Brain microvascular endothelial cell (primary cell): ENCODE results near the gene SHCBP1L.

Experiments used
- DNase-seq: peaks from one replicate; pipeline ENCODE4 v3.0.0-alpha.2; 2020
- H3K27ac ChIP-seq: fragments of 250-450 bp; sonication (Bioruptor Pico); 2 replicates; pipeline ENCODE4 v1.5.1; 2020; ENCODE audit warnings: mild to moderate bottlenecking, moderate library complexity
- H3K27me3 ChIP-seq: fragments of 250-450 bp; sonication (Bioruptor Pico); replicated peaks from 2 replicates; pipeline ENCODE4 v1.5.1; 2020; ENCODE audit warnings: mild to moderate bottlenecking
- H3K36me3 ChIP-seq: fragments of 250-450 bp; sonication (Bioruptor Pico); replicated peaks from 2 replicates; pipeline ENCODE4 v1.5.1; 2020; ENCODE audit warnings: mild to moderate bottlenecking
- H3K4me3 ChIP-seq: 2 replicates; pipeline ENCODE4 v1.5.1; 2011; ENCODE audit warnings: low read depth, mild to moderate bottlenecking, control low read depth, low read length, moderate library complexity
- in situ Hi-C: cut with HindIII; loops from 2 replicates; pipeline ENCODE4 v1.10.0; 2017; ENCODE audit warnings: low sequenced_read_pairs, low pct_ligation_motif_present
- TF ChIP-seq, protein P1 (sequence below): IDR thresholded peaks from 2 replicates; pipeline ENCODE4 v1.5.1; 2011; ENCODE audit warnings: low read depth, mild to moderate bottlenecking, moderate library complexity, low read length, control low read depth, inconsistent platforms; ENCODE audit errors: missing control alignments

The SHCBP1L gene

DNA sequence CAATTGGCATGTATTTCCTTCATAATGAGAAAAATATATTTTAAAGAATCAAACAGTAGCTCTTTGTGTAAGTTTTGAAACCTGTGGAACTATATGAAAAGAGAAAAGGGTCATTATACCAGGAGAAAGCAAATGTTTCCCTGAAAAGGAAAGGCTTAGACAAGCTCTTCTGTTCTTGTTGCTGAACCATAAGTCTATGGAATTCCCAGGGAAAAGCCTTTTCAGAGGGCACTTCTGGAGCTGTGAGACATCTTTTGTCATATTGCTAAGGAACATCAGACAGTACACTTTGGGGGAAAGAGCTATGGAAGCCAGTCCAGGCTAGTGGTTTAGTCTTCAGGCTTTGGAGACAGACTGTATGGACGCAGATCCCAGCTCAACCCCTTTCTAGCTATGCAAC, 12.1 kb upstream of the SHCBP1L start:
- Histone ChIP-seq H3K27me3 (no peaks in the 10 kb centered on the region), H3K27ac (no peak overlapping the region), H3K4me3 (no peak overlapping the region), H3K36me3 (no peaks in the 10 kb centered on the region)
- DNase-seq: no peak
- TF ChIP-seq, protein P1, sequence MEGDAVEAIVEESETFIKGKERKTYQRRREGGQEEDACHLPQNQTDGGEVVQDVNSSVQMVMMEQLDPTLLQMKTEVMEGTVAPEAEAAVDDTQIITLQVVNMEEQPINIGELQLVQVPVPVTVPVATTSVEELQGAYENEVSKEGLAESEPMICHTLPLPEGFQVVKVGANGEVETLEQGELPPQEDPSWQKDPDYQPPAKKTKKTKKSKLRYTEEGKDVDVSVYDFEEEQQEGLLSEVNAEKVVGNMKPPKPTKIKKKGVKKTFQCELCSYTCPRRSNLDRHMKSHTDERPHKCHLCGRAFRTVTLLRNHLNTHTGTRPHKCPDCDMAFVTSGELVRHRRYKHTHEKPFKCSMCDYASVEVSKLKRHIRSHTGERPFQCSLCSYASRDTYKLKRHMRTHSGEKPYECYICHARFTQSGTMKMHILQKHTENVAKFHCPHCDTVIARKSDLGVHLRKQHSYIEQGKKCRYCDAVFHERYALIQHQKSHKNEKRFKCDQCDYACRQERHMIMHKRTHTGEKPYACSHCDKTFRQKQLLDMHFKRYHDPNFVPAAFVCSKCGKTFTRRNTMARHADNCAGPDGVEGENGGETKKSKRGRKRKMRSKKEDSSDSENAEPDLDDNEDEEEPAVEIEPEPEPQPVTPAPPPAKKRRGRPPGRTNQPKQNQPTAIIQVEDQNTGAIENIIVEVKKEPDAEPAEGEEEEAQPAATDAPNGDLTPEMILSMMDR: no peak
- in situ Hi-C loops: no loop called here

DNA sequence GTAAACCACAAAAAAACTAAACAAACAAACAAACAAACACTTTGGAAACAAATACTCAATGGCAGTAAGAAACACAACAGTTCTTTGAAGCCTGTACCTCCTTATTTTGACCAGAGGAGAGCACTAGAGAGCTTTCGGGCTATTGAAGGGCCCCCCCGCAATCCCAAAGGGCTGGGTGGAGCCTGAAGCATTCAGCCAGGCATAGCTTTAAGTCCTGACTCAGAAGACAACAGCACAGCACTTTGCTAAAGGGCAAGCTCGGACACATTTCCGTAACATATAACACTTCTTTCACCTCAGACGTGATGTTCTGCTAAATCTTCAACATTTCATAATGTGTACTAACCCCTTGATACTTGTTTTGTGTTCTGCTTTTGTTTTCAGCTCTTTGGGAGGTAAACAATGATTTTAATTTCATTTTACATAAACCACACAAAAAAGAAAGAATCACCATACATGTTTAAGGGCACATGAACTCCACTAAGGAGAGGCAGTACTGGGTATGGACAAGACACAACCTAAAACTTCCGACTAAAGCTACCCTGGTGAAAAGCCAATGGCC, 9.7 kb upstream of the SHCBP1L start:
- in situ Hi-C loops: no loop called here
- H3K36me3 ChIP-seq: no peaks in the 10 kb centered on the region
- TF ChIP-seq, protein P1: peak; percentile 90
- peak overlapping the region; percentile 76 for H3K27ac ChIP-seq
- H3K27me3 ChIP-seq: no peaks in the 10 kb centered on the region
- peak overlapping the region; percentile 2 for H3K4me3 ChIP-seq
- peak; percentile 83 for DNase-seq

DNA sequence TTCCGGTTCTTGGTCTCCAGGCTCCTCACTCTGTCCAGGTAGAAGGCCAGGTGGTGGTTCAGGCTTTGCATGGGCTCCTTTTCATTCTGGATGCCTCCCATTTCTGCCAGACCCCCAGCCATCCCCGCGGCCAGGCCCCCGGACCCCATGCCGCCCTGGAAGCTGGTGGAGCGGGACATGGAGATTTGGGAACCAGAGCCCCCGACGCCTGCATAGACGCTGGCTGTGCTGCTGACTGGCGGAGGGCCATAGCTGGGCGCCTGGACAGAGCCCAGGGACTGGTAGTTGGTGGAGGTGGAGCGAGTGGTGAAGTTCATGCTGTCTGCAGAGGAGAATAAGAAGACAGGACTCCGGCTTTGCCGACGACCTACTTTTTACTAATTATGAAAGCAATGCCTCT, 7.1 kb upstream of the SHCBP1L start:
- in situ Hi-C loops: no loop called here
- H3K27ac ChIP-seq: no peak overlapping the region
- H3K36me3 ChIP-seq: no peaks in the 10 kb centered on the region
- no peak overlapping the region for H3K4me3 ChIP-seq
- no peak for DNase-seq
- no peaks in the 10 kb centered on the region for H3K27me3 ChIP-seq
- TF ChIP-seq, protein P1: no peak

DNA sequence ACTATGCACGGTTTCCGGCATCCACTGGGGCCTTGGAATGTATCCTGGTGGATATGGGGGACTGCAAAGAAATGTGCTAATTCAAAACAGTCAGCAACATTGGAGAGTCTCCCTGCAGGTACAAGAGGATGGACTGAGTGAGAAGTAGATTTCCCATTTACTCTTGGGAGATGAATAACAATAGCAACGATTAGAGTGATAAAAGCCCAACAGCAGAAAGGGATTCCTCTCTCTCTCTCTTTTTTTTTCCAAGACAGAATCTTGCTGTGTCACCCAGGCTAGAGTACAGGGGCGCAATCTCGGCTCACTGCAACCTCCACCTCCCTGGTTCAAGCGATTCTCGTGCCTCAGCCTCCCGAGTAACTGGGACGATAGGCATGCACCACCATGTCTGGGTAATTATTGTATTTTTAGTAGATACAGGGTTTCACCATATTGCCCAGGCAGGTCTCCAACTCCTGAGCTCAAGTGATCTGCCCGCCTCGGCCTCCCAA, 5.0 kb upstream of the SHCBP1L start:
- Histone ChIP-seq H3K4me3 (no peak overlapping the region), H3K36me3 (no peaks in the 10 kb centered on the region), H3K27ac (no peak overlapping the region), H3K27me3 (no peaks in the 10 kb centered on the region)
- TF ChIP-seq, protein P1: no peak
- no peak for DNase-seq
- in situ Hi-C loops: no loop called here

DNA sequence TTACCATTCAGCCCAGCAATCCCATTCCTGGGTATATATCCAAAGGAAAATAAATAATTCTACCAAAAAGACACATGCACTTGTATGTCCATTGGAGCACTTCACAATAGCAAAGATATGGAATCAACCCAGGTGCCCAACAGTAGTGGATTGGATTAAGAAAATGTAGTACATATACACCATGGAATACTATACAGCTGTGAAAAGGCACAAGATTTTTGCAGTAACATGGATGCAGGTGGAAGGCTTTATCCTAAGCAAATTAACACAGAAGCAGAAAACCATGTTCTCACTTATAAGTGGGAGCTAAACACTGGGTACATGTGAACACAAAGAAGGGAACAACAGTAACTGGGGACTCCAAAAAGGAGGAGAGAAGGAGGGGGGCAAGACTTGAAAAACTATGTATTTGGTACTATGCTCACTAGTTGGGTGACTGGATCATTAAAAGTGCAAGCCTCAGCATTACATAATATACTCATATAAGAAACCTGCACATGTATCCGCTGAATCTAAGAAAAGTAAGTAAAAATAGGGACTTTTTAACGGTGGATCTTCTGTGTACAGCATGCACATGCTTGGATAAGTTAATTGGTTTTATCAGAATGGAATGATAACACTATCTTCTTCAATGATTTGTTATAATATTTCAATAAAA, 3.9 kb upstream of the SHCBP1L start:
- Histone ChIP-seq H3K4me3 (no peak overlapping the region), H3K27me3 (no peaks in the 10 kb centered on the region), H3K27ac (peak overlapping the region; percentile 14), H3K36me3 (no peaks in the 10 kb centered on the region)
- TF ChIP-seq, protein P1: no peak
- DNase-seq: no peak
- in situ Hi-C loops: no loop called here
